H1 (cell line): ENCODE measurements around the gene COPS7A. TPM values are rescaled to one million over a fixed set of nuclear protein-coding genes. Genes with fewer than 3 reads are reported as not detected.

Source experiments
- CEBPB ChIP-seq: IDR thresholded peaks from 2 replicates; pipeline ENCODE4 v1.6.1; 2012; ENCODE audit warnings: low read depth, low read length
- polyA plus RNA-seq, 7 experiments: library from polyadenylated mRNA; depleted of rRNA in 3 of 7; stranded (reverse) in 5 of 7; unstranded in 2 of 7; fragments of >200 nt in 5 of 7; fragments of 200-250 nt in 2 of 7; gene quantifications; 1 replicate in 5 of 7; 2 replicates in 1 of 7; 4 replicates in 1 of 7; pipeline versions ENCODE4 v1.2.1 to v1.2.3, GENCODE V29; 2011 to 2013; ENCODE audit warnings: missing spikeins in 2 of 7, mixed read lengths in 2 of 7
- total RNA-seq: library from RNA; stranded (reverse); fragmentation: NEBNext Ultra II Directional; extraction: Animal tissue kit (Norgen Biotek cat#: 25700); gene quantifications from 2 replicates; pipeline ENCODE4 v1.2.1, GENCODE V29; 2021

COPS7A gene
- total and polyA plus RNA-seq, 2 of the 8 experiments (the other 6 are each of a cell fraction or from before 2014, with no cell fraction given): 44.5 to 95.9 TPM

GRCh38 chr12:6778574-6779550 lies 55.0 kb downstream of the COPS7A start (continued):
- no peak; the same call in 1 of the 2 replicates for TF ChIP-seq CEBPB
